Colonic mucosa (tissue), 4 donors: ENCODE measurements around the gene DTNA. TPM values are rescaled to one million over a fixed set of nuclear protein-coding genes. Genes with fewer than 3 reads are reported as not detected.

Experiments used
- DNase-seq: peaks from one replicate; pipeline ENCODE4 v3.0.0-alpha.2; 2020
- H3K27ac ChIP-seq: fragments of 200-600 bp; one replicate; pipeline ENCODE4 v1.8.0; 2021
- H3K27me3 ChIP-seq: fragments of 200-600 bp; one replicate; pipeline ENCODE4 v1.8.0; 2021
- H3K36me3 ChIP-seq: fragments of 200-600 bp; one replicate; pipeline ENCODE4 v1.8.0; 2021
- H3K4me1 ChIP-seq: fragments of 200-600 bp; one replicate; pipeline ENCODE4 v1.8.0; 2021; ENCODE audit warnings: mild to moderate bottlenecking
- H3K4me3 ChIP-seq: fragments of 200-600 bp; one replicate; pipeline ENCODE4 v1.8.0; 2021
- H3K9ac ChIP-seq, 2 donors: one replicate each; pipeline ENCODE4 v1.7.0; 2013; ENCODE audit warnings: control low read depth in 2 of 2, low read depth in 2 of 2, low read length in 2 of 2
- H3K9me3 ChIP-seq: fragments of 200-600 bp; one replicate; pipeline ENCODE4 v1.8.0; 2021
- CTCF ChIP-seq: fragments of 200-600 bp; IDR thresholded peaks from one replicate; pipeline ENCODE4 v1.8.0; 2022; ENCODE audit warnings: antibody characterized with exemption, mild to moderate bottlenecking
- intact Hi-C: fragments of 100-400 bp; cut with DNase I; formaldehyde crosslinking; loops from one replicate; pipeline ENCODE4 v1.14.1; 2022
- total RNA-seq, 2 donors: library from RNA; stranded (reverse); fragmentation: NEBNext Ultra II Directional in 1 of 2; extraction: Animal tissue kit (Norgen Biotek cat#: 25700) in 1 of 2; gene quantifications; one replicate each; pipeline ENCODE4 v1.2.1, GENCODE V29; 2021
- donor health status: healthy.
- donor health status: DM: no; HTN: no; CAD: no.
- donor health status: DM: no; HTN: no; CAD: no.

Gene DTNA
- total RNA-seq, 2 donors from 2014 or later, result 1.3 to 7.5 TPM

GRCh38 chr18:34691614-34692013 is 18.5 kb upstream of the DTNA start:
- no peaks in the 10 kb centered on the region for H3K4me1 ChIP-seq
- DNase-seq, result no peak
- no peak for TF ChIP-seq CTCF
- no peak overlapping the region for H3K4me3 ChIP-seq
- H3K9ac ChIP-seq, result no peak overlapping the region
- H3K27me3 ChIP-seq, result no peaks in the 10 kb centered on the region
- intact Hi-C loops, result no loop called here
- no peaks in the 10 kb centered on the region for H3K36me3 ChIP-seq
- H3K9me3 ChIP-seq, result no peaks in the 10 kb centered on the region
- no peak overlapping the region for H3K27ac ChIP-seq

GRCh38 chr18:34694591-34695165 is 15.4 kb upstream of the DTNA start:
- intact Hi-C loops, result no loop called here
- Histone ChIP-seq H3K36me3 (no peaks in the 10 kb centered on the region), H3K4me1 (no peaks in the 10 kb centered on the region), H3K9ac (no peak overlapping the region), H3K4me3 (no peak overlapping the region), H3K27ac (no peak overlapping the region), H3K9me3 (no peaks in the 10 kb centered on the region), H3K27me3 (no peaks in the 10 kb centered on the region)
- no peak for TF ChIP-seq CTCF
- DNase-seq, result no peak

- no peak for DNase-seq
- no peak for TF ChIP-seq CTCF
- no peak overlapping the region for H3K27ac ChIP-seq
- H3K9me3 ChIP-seq, result no peaks in the 10 kb centered on the region
- no peak overlapping the region for H3K4me3 ChIP-seq
- no peaks in the 10 kb centered on the region for H3K36me3 ChIP-seq
- H3K27me3 ChIP-seq, result no peaks in the 10 kb centered on the region
- no peaks in the 10 kb centered on the region for H3K4me1 ChIP-seq
- H3K9ac ChIP-seq, result no peak overlapping the region
- intact Hi-C loops, result no loop called here
These were observed 14.8 kb upstream of the DTNA start for GRCh38 chr18:34695310-34695709.

- TF ChIP-seq CTCF, result no peak
- H3K36me3 ChIP-seq, result no peaks in the 10 kb centered on the region
- H3K4me1 ChIP-seq, result no peaks in the 10 kb centered on the region
- DNase-seq, result no peak
- no peaks in the 10 kb centered on the region for H3K27me3 ChIP-seq
- H3K27ac ChIP-seq, result no peak overlapping the region
- no peak overlapping the region for H3K4me3 ChIP-seq
- no peaks in the 10 kb centered on the region for H3K9me3 ChIP-seq
- intact Hi-C loops, result no loop called here
- H3K9ac ChIP-seq, result no peak overlapping the region
These were observed 13.4 kb upstream of the DTNA start for GRCh38 chr18:34696671-34697070.

- Histone ChIP-seq H3K4me1 (no peaks in the 10 kb centered on the region), H3K4me3 (no peak overlapping the region), H3K9ac (no peak overlapping the region), H3K27ac (no peak overlapping the region), H3K9me3 (no peaks in the 10 kb centered on the region), H3K36me3 (no peaks in the 10 kb centered on the region), H3K27me3 (no peaks in the 10 kb centered on the region)
- DNase-seq, result no peak
- intact Hi-C loops, result no loop called here
- no peak for TF ChIP-seq CTCF
These were observed 12.9 kb upstream of the DTNA start for GRCh38 chr18:34697233-34697632.
